Left renal pelvis (tissue), 4 donors: ENCODE results near the gene STXBP1. TPM values are rescaled to one million over a fixed set of nuclear protein-coding genes. Genes with fewer than 3 reads are reported as not detected.

Experiments
- DNase-seq, 4 donors: peaks; one replicate each; pipeline ENCODE4 v3.0.0-alpha.2; 2013; ENCODE audit warnings: low read depth in 4 of 4, low spot score in 3 of 4
- polyA plus RNA-seq, 4 donors: library from polyadenylated mRNA; unstranded; fragments of 120-200 nt; gene quantifications; one replicate each; pipeline ENCODE4 v1.2.1, GENCODE V29; 2013; ENCODE audit not compliant: insufficient read length in 4 of 4

STXBP1 gene
- polyA plus RNA-seq, 4 donors: 23.8 to 36.9 (median 29.2) TPM

DNA sequence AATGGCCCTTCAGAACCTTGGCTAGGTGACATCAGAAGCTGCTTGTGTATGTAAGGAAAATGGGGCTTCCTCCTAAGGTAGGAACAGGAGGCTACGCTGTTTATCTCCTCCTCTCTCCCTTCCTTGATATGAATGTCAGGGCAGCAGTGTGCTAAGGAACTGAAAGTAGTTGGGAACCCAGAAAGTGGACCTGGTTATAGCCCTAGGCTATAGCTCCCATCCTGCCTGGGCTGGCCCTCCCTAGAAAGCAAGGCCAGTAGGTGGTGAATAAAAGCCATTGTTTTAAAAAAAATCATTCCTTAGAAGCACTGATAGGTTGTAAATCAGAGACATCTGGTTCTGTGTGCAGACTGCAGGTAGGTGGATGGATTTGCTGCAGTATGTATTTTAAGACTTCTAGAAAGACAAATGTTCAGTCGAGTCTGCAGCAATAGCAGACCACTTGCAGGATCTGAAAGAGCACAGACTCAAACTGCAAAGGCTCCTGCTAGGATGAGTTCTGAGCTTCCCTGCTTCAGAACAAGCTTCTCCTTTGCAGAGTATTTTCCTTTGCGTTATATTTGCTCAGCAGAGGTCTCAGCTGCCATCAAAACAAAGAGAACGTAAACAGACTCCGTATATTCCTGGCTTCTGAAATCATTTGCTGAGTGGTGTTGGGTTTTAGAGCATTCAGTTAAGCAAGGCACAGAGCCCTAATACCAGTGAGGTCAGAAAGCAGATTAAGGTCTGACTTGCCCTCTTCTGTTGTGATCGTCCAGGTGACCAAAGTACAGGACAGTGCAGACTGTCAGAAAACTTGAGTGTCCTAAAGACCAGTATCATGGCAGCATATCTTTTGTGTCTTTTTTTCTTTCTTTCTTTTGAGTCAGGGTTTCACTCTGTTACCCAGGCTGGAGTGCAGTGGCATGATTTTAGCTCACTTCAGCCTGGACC is 74.7 kb downstream of the STXBP1 start:
- no peak for DNase-seq

DNA sequence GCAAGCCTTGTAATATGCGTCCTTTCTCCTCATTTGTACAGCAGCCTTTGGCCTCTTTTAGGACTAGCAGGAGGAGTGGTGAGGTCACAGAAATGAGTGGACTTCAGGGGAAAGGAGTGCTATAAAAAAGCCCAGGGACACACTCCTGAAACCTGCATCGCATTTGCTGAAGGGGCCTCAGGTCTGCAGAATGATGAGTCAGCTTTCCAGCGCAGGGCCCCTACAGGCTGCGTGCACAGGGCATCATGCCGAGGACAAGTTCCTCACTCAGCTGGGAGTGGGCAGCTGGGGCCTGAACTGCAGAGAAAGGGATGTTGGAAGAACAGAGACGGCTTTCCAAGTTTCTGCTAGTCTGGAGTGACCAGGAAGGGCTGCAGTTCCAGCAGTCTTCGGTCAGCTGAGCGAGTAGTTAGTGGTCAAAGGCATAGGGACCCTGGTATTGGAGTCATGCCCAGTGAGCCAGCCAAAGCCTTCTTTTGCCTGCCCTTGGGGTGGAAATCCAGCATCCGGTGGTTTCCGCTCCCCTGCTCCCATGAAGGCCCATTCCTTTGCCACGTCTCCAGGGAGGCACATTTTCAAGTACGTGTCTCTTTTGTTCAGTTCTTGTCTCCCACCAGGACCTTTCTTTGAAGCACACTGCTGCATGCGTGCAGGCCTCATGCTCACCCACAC is 77.4 kb downstream of the STXBP1 start:
- DNase-seq: no peak

DNA sequence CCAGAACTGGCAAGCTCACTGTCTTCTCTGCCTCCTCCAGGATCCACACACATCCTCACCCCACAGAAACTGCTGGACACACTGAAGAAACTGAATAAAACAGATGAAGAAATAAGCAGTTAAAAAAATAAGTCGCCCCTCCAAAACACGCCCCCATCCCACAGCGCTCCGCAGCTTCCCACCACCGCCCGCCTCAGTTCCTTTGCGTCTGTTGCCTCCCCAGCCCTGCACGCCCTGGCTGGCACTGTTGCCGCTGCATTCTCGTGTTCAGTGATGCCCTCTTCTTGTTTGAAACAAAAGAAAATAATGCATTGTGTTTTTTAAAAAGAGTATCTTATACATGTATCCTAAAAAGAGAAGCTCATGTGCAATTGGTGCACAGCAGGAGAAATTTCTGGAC is 78.7 kb downstream of the STXBP1 start:
- no peak for DNase-seq

DNA sequence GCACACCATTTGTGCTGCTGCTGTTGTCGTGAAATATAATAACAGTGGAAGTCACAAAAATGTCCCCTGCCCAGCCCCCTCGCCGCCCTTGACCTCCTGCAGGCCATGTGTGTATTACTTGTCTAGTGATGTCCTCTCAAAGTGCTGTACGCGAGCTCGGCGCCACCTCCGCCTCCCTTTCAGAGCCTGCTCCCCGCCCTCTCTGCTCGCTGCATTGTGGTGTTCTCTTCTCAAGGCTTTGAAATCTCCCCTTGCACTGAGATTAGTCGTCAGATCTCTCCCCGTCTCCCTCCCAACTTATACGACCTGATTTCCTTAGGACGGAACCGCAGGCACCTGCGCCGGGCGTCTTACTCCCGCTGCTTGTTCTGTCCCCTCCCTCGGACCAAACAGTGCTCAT is 80.0 kb downstream of the STXBP1 start:
- DNase-seq: no peak

DNA sequence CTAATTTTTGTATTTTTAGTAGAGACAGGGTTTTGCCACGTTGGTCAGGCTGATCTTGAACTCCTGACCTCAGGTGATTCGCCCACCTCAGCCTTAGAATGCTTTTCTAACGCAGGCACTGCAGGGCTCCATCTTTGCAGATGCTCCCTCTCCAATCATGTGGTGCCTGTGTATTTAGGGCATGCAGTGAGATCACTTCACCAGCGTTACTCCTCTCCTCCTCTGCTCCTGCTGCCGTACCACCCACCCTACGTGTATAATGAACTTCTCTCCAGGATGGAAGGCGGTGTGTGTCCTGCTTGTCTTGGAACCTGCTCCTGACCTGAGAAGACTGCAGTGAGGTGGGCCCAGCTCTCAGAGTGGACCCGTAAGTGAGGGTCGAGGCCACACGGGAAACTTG is 81.1 kb downstream of the STXBP1 start:
- DNase-seq: no peak

DNA sequence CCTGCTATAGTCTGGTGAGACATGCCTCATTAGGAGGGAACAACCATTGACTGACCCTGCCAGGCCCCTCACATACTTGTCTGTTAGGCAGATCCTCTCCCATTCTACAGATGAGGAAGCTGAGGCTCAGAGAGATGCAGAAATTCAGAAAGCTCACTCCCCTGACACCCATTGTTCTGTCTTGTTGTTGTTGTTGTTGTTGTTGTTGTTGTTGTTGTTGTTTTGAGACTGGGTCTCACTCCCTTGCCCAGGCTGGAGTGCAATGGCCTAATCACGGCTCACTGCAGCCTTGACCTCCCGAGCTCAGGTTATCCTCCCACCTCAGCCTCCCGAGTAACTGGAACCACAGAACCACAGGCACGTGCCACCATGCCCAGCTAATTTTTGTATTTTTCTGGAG is 81.6 kb downstream of the STXBP1 start:
- no peak for DNase-seq

DNA sequence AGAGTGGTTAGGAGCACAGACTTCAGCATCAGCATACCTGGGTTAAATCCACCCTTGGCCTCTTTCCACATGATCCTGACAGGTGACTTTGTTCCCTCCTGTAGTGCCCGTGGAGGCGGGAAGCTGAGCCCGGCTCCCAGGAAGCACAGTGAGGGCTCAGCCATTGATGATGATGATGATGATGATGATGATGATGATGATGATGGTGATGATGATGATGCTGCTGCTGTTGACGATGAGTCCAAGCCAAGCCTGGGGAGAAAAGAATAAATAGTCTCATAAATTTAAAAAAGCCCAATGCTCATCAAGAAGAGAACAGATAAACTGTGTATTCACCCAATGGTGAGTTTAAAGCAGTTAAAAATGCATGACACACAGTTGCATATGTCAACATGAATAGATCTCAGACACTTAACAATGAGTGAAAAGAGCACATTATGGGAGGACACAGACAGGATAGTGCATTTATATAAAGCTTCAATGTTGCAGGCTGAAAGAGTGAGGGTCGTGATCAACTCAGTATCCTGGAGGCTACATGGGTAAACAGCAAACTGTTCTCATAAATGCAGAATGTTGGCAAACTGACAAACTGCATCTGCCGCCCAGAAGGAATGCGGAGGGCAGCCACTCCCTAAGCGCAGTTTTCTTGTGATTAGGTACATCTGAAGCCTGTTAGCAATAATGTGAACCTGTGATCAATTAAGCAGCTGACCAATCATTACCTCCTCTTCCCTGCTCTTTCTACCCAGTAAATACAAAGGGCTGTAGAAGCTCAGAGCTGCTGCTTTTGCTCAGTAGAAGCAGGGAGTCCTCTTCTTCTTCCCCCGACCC is 83.0 kb downstream of the STXBP1 start:
- DNase-seq: no peak

DNA sequence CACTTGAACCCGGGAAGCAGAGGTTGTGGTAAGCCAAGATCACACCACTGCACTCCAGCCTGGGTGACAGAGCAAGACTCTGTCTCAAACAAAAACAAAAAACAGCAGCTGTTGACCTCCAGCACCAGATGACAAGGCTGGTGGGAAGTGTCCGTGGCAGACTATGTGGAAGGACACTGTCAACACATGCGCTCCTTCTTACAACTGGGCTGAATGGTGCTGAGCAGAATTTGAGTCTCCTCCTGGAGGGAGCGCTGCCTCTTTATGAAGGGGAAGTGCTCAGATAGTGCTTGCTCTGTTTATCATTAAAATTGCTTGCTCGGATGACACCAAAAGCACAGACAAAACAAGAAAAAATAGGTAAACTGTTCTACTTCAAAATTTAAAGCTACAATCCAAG is 85.5 kb downstream of the STXBP1 start:
- DNase-seq: no peak

DNA sequence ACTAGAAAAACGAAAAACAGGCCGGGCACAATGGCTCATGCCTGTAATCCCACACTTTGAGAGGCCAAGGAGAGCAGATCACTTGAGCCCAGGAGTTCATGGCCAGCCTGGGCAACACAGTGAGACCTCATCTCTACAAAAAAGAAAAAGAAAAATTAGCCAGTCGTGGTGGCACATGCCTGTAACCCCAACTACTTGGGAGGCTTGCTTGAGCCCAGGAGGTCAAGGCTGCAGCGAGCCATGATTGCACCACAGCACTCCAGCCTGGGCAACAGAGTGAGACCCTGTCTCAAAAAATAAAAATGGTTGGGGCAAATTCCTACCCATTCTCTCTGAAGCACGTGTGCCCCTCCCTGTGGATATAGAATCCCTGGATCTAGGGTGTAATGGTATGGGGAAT is 86.3 kb downstream of the STXBP1 start:
- DNase-seq: no peak

DNA sequence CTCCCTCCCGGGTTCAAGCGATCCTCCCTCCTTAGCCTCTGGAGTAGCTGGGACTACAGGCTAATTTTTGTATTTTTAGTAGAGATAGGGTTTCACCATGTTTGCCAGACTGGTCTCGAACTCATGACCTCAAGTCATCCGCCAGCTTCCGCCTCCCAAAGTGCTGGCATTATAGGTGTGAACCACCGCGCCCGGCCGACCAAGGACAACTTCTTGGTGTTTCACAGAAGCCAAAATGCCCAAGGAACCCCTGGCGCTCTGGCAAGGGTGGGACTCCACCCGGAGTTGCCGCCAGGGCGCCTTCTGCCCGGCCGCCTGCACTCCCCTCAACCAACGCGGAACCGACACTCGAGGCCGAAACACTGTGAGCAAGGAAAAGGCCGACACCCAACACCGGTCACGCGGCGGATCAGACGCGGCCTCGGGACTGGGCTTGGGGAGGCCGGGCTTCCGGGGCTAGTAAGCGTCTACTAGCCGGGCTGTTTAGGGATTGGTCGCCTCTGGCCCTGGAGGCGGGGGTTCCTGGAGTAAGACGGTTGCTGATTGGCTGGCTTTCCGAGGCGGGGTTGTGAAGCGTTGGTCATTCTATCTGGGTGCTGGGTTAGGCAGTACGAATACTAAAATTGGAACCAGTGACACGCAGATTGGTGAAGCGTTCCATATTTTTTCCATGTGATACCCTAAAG is 87.1 kb downstream of the STXBP1 start:
- DNase-seq: peak; percentile 84 to 91 (median 90)

DNA sequence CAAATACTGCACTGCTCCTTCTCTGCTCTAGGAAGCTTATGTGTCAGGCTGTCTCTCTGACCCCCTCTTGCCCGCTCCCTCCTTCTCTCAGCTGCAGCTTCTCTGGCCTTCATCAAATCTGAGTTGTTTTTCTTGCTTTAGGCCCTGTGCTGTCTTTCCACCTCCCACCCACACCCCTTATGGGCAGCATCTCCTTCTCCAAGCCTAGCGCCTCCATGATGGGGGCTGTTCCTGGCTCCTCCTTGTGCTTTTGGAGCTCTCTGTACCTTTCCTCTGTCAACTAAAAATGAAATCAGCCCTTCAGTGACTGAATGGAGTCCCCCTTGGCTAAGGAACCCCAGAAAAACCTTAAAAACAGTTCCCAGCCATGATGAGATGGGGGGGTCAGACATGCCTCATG is 88.1 kb downstream of the STXBP1 start:
- no peak for DNase-seq

DNA sequence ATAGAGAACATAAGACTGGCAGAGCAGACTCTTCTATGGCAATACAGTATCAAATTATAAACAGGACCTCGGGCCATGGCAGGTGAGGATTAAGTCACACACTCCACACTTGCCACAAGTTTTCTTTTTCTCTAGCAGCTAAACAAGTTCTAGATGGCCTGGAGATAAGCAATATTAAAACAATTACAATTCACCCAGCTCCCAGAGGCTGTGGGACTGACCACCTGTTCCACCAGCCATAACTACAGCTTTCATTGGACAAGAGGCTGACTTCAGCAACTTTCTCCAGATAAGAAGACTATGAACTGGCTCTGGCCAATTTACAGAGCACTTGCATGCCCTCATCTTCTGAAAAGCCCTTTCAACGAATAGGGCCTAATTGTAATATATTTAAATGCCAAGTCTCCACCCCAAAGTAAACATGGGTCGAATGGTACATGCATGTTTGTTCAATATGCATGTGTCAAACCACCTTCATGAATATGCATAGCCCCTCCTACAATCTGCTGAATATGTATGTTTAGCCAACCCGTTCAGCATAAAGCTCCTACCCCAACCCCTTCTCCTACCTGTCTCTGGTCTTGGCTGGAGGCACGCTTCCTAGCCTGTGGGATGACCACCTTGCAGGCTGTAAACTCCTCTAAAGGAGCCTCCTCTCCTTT is 88.6 kb downstream of the STXBP1 start:
- no peak for DNase-seq

DNA sequence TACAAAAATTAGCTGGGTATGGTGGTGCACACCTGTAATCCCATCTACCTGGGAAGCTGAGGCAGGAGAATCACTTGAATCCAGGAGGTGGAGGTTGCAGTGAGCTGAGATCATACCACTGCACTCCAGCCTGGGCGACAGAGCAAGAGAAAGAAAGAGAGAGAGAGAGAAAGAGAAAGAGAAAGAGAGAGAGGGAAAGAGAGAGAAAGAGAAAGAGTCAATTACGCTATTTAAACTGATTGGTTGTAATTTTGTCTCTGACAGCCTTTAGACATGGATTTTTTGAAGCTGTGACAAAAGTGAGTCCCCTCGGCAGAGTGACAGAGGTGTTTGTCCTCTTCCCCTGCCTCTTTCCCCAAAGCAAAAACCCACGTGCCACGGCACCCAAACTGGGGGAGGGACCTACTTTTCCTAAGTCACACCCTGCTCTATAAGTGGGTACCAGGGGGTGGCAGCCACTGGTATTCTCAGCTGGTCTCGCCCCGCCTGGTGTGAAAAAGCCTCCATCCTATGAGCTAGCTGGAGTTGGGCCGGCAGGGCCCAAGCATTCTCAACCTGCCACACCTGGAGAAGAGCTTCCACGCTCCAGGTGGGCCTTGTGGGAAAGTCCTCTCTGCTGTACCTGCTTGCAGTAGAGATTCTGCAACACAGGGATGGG is 91.3 kb downstream of the STXBP1 start:
- no peak for DNase-seq

DNA sequence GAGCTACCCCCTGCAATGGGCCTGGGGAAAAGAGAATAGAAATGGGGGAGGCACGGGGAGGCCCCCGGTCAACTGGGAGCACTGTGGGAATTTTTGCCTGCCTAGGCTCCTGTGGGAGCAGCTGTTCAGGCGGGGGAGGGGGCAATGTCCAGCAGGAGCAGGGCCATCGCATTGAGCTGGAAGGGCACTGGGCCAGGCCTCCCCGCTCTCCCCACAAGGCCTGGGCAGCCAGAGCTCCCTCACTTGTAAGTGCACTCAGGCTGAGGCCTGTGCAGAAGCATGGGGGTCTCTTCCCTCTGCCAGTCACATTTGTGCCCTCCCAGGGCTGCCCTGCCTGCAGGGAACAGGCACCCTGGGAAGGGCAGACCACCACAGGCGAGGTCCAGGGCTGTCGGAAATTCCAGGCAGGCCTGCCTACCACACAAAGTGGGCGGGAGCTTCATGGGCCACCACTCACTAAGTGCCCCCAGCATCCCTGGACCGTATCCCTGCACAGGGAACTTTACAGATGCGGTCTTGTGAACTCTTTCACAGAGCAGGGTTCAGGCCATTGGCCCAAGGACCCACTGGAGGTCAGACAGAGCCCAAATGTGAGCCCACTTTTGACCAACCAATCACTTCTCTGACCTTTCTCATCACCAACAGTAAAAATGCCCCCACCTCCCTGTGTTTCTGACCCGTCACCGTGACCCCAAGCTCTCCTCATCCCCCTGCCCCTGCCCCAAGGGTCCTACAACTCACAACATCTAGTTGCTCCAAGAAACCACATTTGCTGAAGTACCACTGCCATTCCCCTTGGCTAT is 93.7 kb downstream of the STXBP1 start:
- DNase-seq: no peak

DNA sequence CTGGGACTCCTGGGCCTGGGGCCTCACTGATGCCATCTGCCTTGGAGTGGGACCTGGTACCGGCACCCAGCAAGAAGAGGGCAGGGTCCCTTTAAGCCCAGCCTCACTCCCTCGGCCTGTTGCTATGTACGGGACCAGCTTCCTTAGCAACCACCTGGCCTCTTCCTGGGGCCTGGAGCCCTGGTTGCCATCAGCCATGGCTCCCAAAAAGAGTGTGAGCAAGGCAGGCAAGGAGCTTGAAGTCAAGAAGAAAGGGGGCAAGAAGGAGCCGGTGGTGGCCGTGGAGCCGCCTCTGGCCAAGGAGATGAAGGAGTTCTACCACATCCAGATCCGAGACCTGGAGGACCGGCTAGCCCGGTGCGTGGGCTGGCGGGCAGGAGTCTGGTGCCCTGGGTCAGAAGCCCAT is 94.8 kb downstream of the STXBP1 start, which contains the start of gene CFAP157:
TSS of gene CFAP157 (plus strand) at position 153 of the 406 bp plus-strand sequence. CDS start at position 197, 44 bp downstream.
- no peak for DNase-seq

DNA sequence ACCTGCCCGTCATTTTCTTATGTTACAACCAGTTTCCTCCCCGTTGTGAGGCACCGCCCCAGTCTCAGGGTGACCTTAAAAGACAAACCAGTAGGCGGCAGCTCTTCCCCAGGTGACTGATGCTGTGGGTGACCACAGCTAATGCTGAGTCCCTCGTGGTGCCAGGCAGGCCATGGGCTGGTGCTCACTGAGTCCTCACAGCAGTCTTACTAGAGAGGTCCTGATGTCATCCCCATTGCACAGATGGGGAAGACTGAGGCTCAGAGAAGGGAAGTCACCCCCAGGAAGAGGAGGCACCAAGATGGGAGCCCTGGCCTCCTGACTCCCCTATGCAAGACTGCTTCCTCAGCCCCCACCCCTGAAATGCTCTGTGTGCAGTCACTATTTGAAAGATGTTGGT is 95.7 kb downstream of the STXBP1 start:
- no peak for DNase-seq

DNA sequence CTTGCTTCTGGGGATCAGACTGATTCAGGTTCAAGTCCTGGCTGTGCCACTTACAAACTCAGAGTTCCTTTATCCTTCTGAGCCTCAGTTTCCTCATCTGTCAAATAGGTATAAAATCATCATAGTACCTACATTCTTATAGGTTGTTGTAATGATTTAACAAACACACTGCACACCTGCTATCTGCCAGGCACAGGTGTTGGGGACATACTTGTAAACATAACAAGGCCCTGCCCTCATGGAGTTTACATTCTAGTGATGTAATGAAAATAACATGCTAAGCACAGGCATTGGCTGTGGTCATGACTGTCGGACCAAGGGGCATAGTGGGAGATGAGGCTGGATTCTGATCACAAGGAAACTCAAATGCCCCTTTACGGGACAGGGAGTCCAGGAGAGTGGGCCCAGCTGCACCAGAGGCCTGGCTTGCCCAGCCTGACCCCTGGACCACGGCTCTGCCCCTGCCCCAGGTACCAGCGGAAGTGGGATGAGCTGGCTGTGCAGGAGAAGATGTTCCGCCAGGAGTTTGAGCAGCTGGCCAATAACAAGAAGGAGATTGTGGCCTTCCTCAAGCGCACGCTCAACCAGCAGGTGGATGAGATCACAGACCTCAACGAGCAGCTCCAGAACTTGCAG is 97.0 kb downstream of the STXBP1 start:
- DNase-seq: no peak

DNA sequence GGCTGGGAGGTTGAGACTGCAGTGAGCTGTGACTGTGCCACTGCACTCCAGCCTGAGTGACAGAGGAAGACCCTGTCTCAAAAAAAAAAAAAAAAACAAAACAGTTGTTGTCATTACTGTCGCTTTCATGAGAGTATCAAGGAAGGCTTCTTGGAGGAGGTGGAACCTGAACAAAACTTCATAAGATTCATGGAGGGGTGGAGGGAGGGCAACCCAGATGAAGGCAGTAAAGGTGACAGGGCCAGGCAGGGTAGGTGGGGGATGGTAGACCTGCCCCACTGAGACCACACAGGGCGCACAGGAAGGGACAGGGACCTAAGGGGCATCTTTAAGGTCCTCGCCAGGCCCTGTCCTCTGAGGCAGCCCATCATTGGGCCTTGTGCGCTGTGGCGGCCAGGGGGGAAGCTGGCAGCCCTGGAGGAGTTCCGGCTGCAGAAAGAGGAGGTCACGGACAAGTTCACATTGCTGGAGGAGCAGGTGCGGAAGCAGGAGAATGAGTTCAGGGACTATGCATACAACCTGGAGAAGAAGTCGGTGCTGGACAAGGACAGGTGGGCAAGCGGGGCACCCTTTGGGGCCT is 98.2 kb downstream of the STXBP1 start:
- no peak for DNase-seq
